ENCODE results near the gene ZMIZ1. TPM values are rescaled to one million over a fixed set of nuclear protein-coding genes. Genes with fewer than 3 reads are reported as not detected.

Gene ZMIZ1
- polyA plus RNA-seq, 1 experiment, result 13.0 TPM

DNA sequence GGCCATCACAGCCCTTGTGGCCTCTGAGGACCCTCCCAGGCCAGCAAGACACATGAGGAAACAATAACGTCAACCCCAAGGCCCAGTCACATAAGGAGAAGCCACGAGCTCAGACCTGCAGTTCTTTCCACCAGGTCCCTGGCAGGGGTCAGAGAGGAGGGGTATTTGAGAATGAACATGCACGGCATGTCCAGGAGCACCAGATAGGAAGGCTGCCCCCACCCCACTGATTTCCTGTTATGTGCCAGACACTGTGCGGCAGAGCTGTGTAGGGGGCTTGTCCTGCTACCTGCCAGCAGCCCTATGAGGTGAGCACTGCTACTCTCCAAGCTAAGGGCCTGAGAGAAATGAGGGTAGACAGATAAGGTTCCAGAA, 40.7 kb upstream of the ZMIZ1 start:
- H3K36me3 ChIP-seq (ENCODE audit: control insufficient read depth, insufficient read depth, low read length), result no peaks in the 10 kb centered on the region
- DNase-seq (ENCODE audit: low read depth), result no peak
- ChIA-PET CTCF (interaction anchor here (1.0 kb wide), 1 partner anchor 168 kb away, joined by 4 read pairs; no protein-coding TSS in a partner anchor), POLR2A (no interaction called here)
- H3K4me3 ChIP-seq (ENCODE audit: low read depth, low read length), result no peak overlapping the region
- TF ChIP-seq, protein P1, sequence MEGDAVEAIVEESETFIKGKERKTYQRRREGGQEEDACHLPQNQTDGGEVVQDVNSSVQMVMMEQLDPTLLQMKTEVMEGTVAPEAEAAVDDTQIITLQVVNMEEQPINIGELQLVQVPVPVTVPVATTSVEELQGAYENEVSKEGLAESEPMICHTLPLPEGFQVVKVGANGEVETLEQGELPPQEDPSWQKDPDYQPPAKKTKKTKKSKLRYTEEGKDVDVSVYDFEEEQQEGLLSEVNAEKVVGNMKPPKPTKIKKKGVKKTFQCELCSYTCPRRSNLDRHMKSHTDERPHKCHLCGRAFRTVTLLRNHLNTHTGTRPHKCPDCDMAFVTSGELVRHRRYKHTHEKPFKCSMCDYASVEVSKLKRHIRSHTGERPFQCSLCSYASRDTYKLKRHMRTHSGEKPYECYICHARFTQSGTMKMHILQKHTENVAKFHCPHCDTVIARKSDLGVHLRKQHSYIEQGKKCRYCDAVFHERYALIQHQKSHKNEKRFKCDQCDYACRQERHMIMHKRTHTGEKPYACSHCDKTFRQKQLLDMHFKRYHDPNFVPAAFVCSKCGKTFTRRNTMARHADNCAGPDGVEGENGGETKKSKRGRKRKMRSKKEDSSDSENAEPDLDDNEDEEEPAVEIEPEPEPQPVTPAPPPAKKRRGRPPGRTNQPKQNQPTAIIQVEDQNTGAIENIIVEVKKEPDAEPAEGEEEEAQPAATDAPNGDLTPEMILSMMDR (IDR thresholded peaks at IDR 0.05; ENCODE audit: insufficient read depth, low read depth, low read length), result no peak
- peaks cover 5% of the 10 kb centered on the region for H3K27me3 ChIP-seq (ENCODE audit: control insufficient read depth, insufficient read depth, low read length)

DNA sequence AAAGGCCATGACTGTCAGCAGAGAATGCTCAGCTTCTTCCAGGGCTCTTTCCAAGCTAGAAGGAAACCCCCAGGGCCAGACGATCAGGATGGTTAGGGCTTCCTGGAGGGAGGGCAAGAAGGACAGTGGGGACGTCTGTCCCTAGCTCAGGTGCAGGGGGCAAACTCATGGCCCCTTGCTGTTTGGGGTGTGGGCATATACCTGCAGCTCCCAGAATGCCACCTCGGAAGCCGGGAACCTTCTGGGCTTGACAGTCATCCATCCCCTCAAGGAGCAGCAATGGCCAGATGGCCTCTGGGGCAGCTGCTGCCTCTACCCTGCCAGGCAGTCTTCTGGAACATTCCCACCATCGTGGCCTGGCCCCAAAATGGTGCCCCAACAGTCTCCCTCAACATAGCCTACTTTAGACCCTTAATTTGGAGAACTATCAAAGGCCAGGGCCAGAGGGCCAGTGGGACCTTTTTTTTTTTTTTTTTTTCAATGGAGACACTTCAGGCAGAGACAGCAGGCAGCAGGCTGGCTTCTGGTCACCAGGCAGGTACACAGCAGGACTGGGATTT, 40.2 kb upstream of the ZMIZ1 start:
- no peak for DNase-seq (ENCODE audit: low read depth)
- CTCF ChIA-PET, result interaction anchor here (1.0 kb wide), 1 partner anchor 168 kb away, joined by 4 read pairs; no protein-coding TSS in a partner anchor
- Histone ChIP-seq H3K36me3 (ENCODE audit: control insufficient read depth, insufficient read depth, low read length) (no peaks in the 10 kb centered on the region), H3K4me3 (ENCODE audit: low read depth, low read length) (no peak overlapping the region), H3K27me3 (ENCODE audit: control insufficient read depth, insufficient read depth, low read length) (peaks cover 5% of the 10 kb centered on the region)
- TF ChIP-seq, protein P1 (IDR thresholded peaks at IDR 0.05; ENCODE audit: insufficient read depth, low read depth, low read length), result no peak
- POLR2A ChIA-PET, result no interaction called here

DNA sequence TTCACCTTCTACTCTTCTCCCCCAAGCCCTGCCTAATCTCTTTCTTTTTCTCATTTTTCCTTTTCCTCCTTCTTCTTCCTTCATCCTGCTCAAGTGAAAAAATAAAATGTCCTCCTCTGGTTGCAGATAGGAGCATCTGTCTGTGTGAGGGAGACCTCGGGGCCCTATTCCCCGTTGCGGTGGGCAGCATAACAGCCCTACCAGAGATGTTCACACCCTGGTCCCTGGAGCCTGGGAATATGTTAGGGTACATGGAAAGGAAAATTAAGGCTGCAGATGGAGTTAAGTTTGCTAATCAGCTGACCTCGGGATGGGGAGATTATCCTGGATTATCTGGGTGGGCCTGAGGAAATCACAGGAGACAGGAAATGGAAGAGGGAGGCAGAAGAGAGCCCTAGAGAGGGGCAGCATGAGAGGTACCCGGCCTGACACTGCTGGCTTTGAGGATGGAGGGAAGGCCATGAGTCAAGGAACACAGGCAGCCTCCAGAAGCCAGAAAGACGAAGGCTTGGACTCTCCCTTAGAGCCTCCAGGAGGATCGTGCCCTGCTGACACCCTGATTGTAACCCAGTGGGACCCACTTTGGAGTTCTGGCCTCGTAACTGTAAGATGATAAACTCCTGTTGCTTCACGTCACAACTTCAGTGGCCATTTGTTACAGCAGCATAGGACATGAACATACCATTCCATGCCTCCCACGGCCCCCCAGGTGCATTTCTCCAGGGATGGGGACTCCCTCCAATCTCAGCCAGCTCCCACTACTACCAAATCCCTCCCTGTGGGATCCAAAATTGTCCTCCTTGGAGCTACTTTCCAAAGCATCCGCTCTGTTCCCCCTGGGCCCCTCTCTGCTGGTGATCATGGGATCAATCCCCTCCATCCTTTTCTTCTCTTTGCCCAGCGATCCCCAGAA, 39.0 kb upstream of the ZMIZ1 start:
- Histone ChIP-seq H3K36me3 (ENCODE audit: control insufficient read depth, insufficient read depth, low read length) (no peaks in the 10 kb centered on the region), H3K27me3 (ENCODE audit: control insufficient read depth, insufficient read depth, low read length) (peaks cover 5% of the 10 kb centered on the region), H3K4me3 (ENCODE audit: low read depth, low read length) (no peak overlapping the region)
- no peak for DNase-seq (ENCODE audit: low read depth)
- CTCF ChIA-PET, result interaction anchor here (1.1 kb wide), 1 partner anchor 11 kb away, joined by 3 read pairs; no protein-coding TSS in a partner anchor
- POLR2A ChIA-PET, result no interaction called here
- TF ChIP-seq, protein P1 (IDR thresholded peaks at IDR 0.05; ENCODE audit: insufficient read depth, low read depth, low read length), result no peak

DNA sequence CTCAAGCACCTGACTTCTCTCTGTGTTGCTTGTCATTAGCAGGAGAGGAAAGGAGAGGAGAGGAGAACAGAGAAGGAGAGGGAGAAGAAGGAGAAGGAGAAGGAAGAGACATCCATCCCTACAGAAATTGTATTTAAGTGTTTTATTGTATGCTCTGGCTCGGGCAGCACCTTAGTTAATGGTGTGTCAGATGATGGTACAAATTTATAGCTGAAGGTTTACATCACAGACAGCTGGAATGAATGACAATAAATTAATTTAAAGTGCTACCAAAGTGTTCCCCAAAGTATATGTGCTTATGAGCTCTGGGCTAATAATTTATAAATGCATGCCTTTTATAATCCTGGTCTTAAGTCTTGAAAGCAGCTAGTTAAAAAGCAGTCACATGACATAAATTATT, 38.1 kb upstream of the ZMIZ1 start:
- Histone ChIP-seq H3K4me3 (ENCODE audit: low read depth, low read length) (no peak overlapping the region), H3K27me3 (ENCODE audit: control insufficient read depth, insufficient read depth, low read length) (peaks cover 5% of the 10 kb centered on the region), H3K36me3 (ENCODE audit: control insufficient read depth, insufficient read depth, low read length) (no peaks in the 10 kb centered on the region)
- ChIA-PET CTCF (interaction anchor here (1.1 kb wide), 1 partner anchor 10 kb away, joined by 3 read pairs; no protein-coding TSS in a partner anchor), POLR2A (no interaction called here)
- DNase-seq (ENCODE audit: low read depth), result no peak
- TF ChIP-seq, protein P1 (IDR thresholded peaks at IDR 0.05; ENCODE audit: insufficient read depth, low read depth, low read length), result no peak

DNA sequence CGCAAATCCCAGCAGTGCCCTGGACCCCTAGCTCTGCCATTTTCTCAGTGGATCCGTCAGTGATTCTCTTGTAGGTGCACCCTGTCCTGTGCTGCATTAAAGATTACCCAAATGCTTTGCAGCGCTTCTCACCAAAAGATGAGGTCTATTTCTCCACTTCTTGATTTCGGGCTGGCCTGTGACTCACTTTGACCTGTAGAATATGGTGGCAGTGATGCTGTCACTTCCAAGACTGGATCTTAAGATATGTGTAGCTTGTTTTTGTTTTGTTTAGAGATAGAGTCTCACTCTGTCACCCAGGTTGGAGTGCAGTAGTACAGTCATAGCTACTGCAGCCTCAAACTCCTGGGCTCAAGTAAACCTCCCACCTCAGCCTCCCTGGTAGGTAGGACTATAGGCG, 37.0 kb upstream of the ZMIZ1 start:
- H3K27me3 ChIP-seq (ENCODE audit: control insufficient read depth, insufficient read depth, low read length), result peaks cover 5% of the 10 kb centered on the region
- H3K4me3 ChIP-seq (ENCODE audit: low read depth, low read length), result no peak overlapping the region
- TF ChIP-seq, protein P1 (IDR thresholded peaks at IDR 0.05; ENCODE audit: insufficient read depth, low read depth, low read length), result no peak
- no peaks in the 10 kb centered on the region for H3K36me3 ChIP-seq (ENCODE audit: control insufficient read depth, insufficient read depth, low read length)
- ChIA-PET CTCF (interaction anchor here (1.7 kb wide), 1 partner anchor 20 kb away, joined by 3 read pairs; no protein-coding TSS in a partner anchor), POLR2A (no interaction called here)
- no peak for DNase-seq (ENCODE audit: low read depth)
